Upper lobe of left lung (tissue), 6 donors: ENCODE results near the gene CHST11. TPM values are rescaled to one million over a fixed set of nuclear protein-coding genes. Genes with fewer than 3 reads are reported as not detected.

Source experiments
- ATAC-seq, 2 donors: fragments of 200-7000 bp; cut with Tn5 transposase; one replicate each; pipeline ENCODE4 v1.9.1; 2022; ENCODE audit warnings: mild to moderate bottlenecking in 2 of 2, moderate library complexity in 2 of 2; ENCODE audit not compliant: low FRiP score in 2 of 2
- DNase-seq, 2 donors: peaks; one replicate each; pipeline ENCODE4 v3.0.0-alpha.2; 2019 to 2020
- H3K27ac ChIP-seq, 4 donors: fragments of 200-600 bp; sonication (generic); one replicate each; pipeline ENCODE4 v1.5.1; 2016 to 2019
- H3K27me3 ChIP-seq, 4 donors: fragments of 200-600 bp; sonication (generic); one replicate each; pipeline ENCODE4 v1.5.1; 2017 to 2019
- H3K36me3 ChIP-seq, 4 donors: fragments of 200-600 bp; sonication (generic); one replicate each; pipeline ENCODE4 v1.5.1; 2016 to 2019
- H3K4me1 ChIP-seq, 4 donors: fragments of 200-600 bp; sonication (generic); one replicate each; pipeline ENCODE4 v1.5.1; 2018 to 2019
- H3K4me3 ChIP-seq, 4 donors: fragments of 200-600 bp; sonication (generic); one replicate each; pipeline ENCODE4 v1.5.1; 2017 to 2019; ENCODE audit warnings: mild to moderate bottlenecking in 2 of 4, moderate library complexity in 1 of 4
- H3K9me3 ChIP-seq, 4 donors: fragments of 200-600 bp; sonication (generic); one replicate each; pipeline ENCODE4 v1.5.1; 2018 to 2019
- CTCF ChIP-seq, 6 experiments: fragments of 450-650 bp in 4 of 6; fragments of 200-600 bp in 2 of 6; sonication (generic) in 2 of 6; IDR thresholded peaks; one replicate each; pipeline ENCODE4 v1.5.1; 2016 to 2019; ENCODE audit warnings: antibody characterized with exemption in 6 of 6
- EP300 ChIP-seq, 4 donors: sonication (generic); formaldehyde crosslinking; IDR thresholded peaks; one replicate each; pipeline ENCODE4 v1.5.1; 2017; ENCODE audit warnings: antibody characterized with exemption in 4 of 4, control low read depth in 2 of 4
- POLR2A ChIP-seq, 4 donors: fragments of 450-650 bp; IDR thresholded peaks; one replicate each; pipeline ENCODE4 v1.5.1; 2016 to 2017; ENCODE audit warnings: antibody characterized with exemption in 4 of 4, mild to moderate bottlenecking in 2 of 4
- POLR2AphosphoS5 ChIP-seq, 2 donors: sonication (generic); formaldehyde crosslinking; IDR thresholded peaks; one replicate each; pipeline ENCODE4 v1.5.1; 2017; ENCODE audit warnings: antibody characterized with exemption in 2 of 2
- WGBS, 2 donors: methylation state at CpG; one replicate each; pipeline ENCODE4 v1.1.5; 2017 to 2018; 5-methylcytosine and 5-hydroxymethylcytosine counted together
- small RNA-seq, 4 donors: library from RNA; depleted of rRNA; stranded (forward); fragments of <200 nt; gene quantifications; one replicate each; pipeline ENCODE3, GENCODE V24; 2016
- total RNA-seq, 6 donors: library from RNA; depleted of rRNA in 4 of 6; stranded (reverse); fragments of >200 nt in 4 of 6; gene quantifications; one replicate each; pipeline versions ENCODE4 v1.1.0 to v1.2.1, GENCODE V29; 2016 to 2021
- donor health status: DM: no; HTN: no; CAD: no; lungs with moderate emphysema.
- donor health status: DM: no; HTN: yes; CAD: no; lungs with severe emphysema.

CHST11 gene
- total RNA-seq, 6 donors from 2014 or later = 40.4 to 234 (median 58.4) TPM

GRCh38 chr12:104809251-104809650, 352.5 kb downstream of the CHST11 start:
- Histone ChIP-seq H3K27me3 (no peaks in the 10 kb centered on the region), H3K4me3 (no peak overlapping the region), H3K4me1 (no peaks in the 10 kb centered on the region), H3K9me3 (no peaks in the 10 kb centered on the region), H3K36me3 (no peaks in the 10 kb centered on the region), H3K27ac (no peak overlapping the region)
- TF ChIP-seq CTCF (IDR thresholded peaks at IDR 0.05) (no peak), POLR2AphosphoS5 (IDR thresholded peaks at IDR 0.05) (no peak), EP300 (IDR thresholded peaks at IDR 0.05) (no peak), POLR2A (IDR thresholded peaks at IDR 0.05) (no peak)
- no peak for ATAC-seq
- WGBS, 2 donors = 94 to 95% methylated on average over 3 of the region's 3 CpGs
- DNase-seq = no peak

- Histone ChIP-seq H3K9me3 (no peaks in the 10 kb centered on the region), H3K4me1 (no peaks in the 10 kb centered on the region), H3K27ac (no peak overlapping the region), H3K4me3 (no peak overlapping the region), H3K36me3 (no peaks in the 10 kb centered on the region), H3K27me3 (no peaks in the 10 kb centered on the region)
- ATAC-seq (no peak), DNase-seq (no peak)
- WGBS, 2 donors = 71 to 81% methylated on average over 4 of the region's 4 CpGs
- TF ChIP-seq CTCF (IDR thresholded peaks at IDR 0.05) (no peak), EP300 (IDR thresholded peaks at IDR 0.05) (no peak), POLR2AphosphoS5 (IDR thresholded peaks at IDR 0.05) (no peak), POLR2A (IDR thresholded peaks at IDR 0.05) (no peak)
Measured at GRCh38 chr12:104809706-104810385, 353.1 kb downstream of the CHST11 start.

Small RNAs within 50 kb of the gene (small RNA-seq; reads per million reads assigned to genes)
- 0.46 to 2.3 (median 1.1) reads per million in 4 donors for gene MIR3922

Other genes with a start within 250 kb of the CHST11 start
- gene TXNRD1, start 241.2 kb upstream of the CHST11 start, total RNA-seq = 100 to 1,000 TPM; 124 to 381 (median 162) TPM
- 10 to 100 TPM in 3 of 6 donors, 1 to 10 TPM in 3; 2.5 to 62.9 (median 13.9) TPM for gene EID3, start 153.2 kb upstream of the CHST11 start, total RNA-seq